Smooth muscle cell (in vitro differentiated cells): Measurements from ENCODE around the gene SLC16A8. TPM values are rescaled to one million over a fixed set of nuclear protein-coding genes. Genes with fewer than 3 reads are reported as not detected.

ENCODE experiments used
- DNase-seq: peaks from one replicate; lab custom pipeline; 2025; ENCODE audit not compliant: unreplicated experiment; lab: John Stamatoyannopoulos, UW
- H2AFZ ChIP-seq: fragments of 200-600 bp; sonication (generic); 2 replicates; pipeline ENCODE4 v1.6.0; 2016; ENCODE audit warnings: antibody characterized with exemption, low read depth, mild to moderate bottlenecking
- H3F3A ChIP-seq: fragments of 200-600 bp; sonication (generic); 2 replicates; pipeline ENCODE4 v1.6.0; 2017; ENCODE audit warnings: antibody characterized with exemption, low read depth
- H3K27ac ChIP-seq: fragments of 200-600 bp; sonication (generic); 2 replicates; pipeline ENCODE4 v1.5.1; 2016; ENCODE audit warnings: low read depth, mild to moderate bottlenecking
- H3K27me3 ChIP-seq: fragments of 200-600 bp; sonication (generic); 2 replicates; pipeline ENCODE4 v1.6.1; 2016; ENCODE audit warnings: low read depth, mild to moderate bottlenecking
- H3K36me3 ChIP-seq: fragments of 200-600 bp; sonication (generic); 2 replicates; pipeline ENCODE4 v1.5.1; 2016; ENCODE audit warnings: low read depth
- H3K4me1 ChIP-seq: fragments of 200-600 bp; sonication (generic); 2 replicates; pipeline ENCODE4 v1.5.1; 2016; ENCODE audit warnings: low read depth
- H3K4me2 ChIP-seq: fragments of 200-600 bp; sonication (generic); 2 replicates; pipeline ENCODE4 v1.6.0; 2016; ENCODE audit warnings: mild to moderate bottlenecking
- H3K4me3 ChIP-seq: fragments of 200-600 bp; sonication (generic); 2 replicates; pipeline ENCODE4 v1.5.1; 2016; ENCODE audit warnings: mild to moderate bottlenecking
- H3K79me2 ChIP-seq: fragments of 200-600 bp; sonication (generic); 2 replicates; pipeline ENCODE4 v1.6.0; 2016; ENCODE audit warnings: low read depth, mild to moderate bottlenecking
- H3K9ac ChIP-seq: fragments of 200-600 bp; sonication (generic); 2 replicates; pipeline ENCODE4 v1.6.0; 2016; ENCODE audit warnings: low read depth
- H3K9me3 ChIP-seq: fragments of 200-600 bp; sonication (generic); replicated peaks from 2 replicates; pipeline ENCODE4 v1.5.1; 2016; ENCODE audit warnings: low read depth
- H4K20me1 ChIP-seq: fragments of 200-600 bp; sonication (generic); 2 replicates; pipeline ENCODE4 v1.6.0; 2016; ENCODE audit warnings: low read depth
- WGBS: methylation state at CpG from one replicate; pipeline ENCODE4 v1.1.7; 2016; ENCODE audit warnings: low lambda C conversion rate; 5-methylcytosine and 5-hydroxymethylcytosine counted together
- polyA plus RNA-seq: library from polyadenylated mRNA; unstranded; fragments of >200 nt; fragmentation: Nextera tagmentation; extraction: Ambion mirVana; gene quantifications from 2 replicates; pipeline ENCODE4 v1.2.1, GENCODE V29; 2016
- total RNA-seq: library from RNA; depleted of rRNA; stranded (reverse); fragments of >200 nt; gene quantifications from 2 replicates; pipeline ENCODE4 v1.2.3, GENCODE V29; 2014
- TF ChIP-seq, protein P1 (sequence below): fragments of 200-600 bp; sonication (generic); IDR thresholded peaks from 2 replicates; pipeline ENCODE4 v1.5.1; 2017; ENCODE audit warnings: borderline replicate concordance, mild to moderate bottlenecking, antibody characterized with exemption; ENCODE audit not compliant: insufficient read depth, poor library complexity, severe bottlenecking

Gene SLC16A8
- total and polyA plus RNA-seq, 2 experiments from 2014 or later: 0.93 TPM; not detected in 1

DNA sequence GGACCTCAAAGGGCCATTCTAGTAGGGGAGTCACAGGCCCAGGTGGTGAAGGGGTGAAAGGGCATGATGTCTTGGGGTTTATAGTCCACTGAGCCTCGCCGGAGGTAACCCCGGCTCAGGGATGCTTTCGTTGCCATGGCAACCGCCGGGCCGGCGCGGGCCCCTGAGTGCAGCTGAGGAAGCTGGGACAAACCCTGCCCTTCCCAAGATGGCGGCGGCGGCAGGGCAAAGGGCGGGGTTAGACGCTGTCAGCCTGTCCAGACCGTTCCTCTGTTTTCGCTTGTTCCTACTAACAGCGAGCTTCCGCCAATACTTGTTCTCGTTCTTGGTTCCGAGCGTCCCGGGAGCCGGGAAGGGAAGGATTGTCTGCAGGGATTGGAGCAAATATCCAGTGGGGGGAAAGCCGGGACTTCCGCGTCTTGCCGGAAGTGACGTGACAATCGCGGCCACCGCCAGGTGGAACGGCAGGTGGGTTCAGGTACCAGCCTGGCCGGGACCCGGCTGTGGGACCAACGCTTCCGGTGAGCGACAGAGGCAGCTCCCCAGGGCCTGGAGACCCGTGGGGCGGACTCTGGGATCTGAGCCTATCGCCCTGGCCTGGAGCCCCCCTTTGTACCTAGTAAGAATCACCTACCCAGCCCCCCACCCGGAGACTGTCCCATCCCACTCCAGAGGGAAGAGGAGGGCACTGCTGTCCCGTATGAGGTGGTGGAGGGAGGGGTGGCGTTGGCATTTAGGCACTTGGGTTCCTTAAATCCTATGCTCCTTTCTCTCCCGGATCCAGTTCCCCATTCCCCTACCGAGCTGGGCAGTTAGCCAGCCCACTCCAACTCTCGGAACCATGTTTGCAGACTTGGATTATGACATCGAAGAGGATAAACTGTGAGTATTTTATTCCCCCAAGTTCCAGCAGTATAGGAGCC, 26.8 kb downstream of the SLC16A8 start, which contains the start of gene PICK1:
TSS of gene PICK1 (plus strand) at position 436 of the 923 bp plus-strand sequence. CDS start at position 842, 406 bp downstream.
- H3F3A ChIP-seq: no peaks in the 10 kb centered on the region
- H3K4me2 ChIP-seq: peak within 1 kb of the TSS; percentile 91
- H3K9ac ChIP-seq: peak within 1 kb of the TSS; percentile 67
- no peaks in the 10 kb centered on the region for H4K20me1 ChIP-seq
- H3K4me1 ChIP-seq: peaks cover 5% of the 10 kb centered on the region
- peak within 1 kb of the TSS; percentile 64 for H3K4me3 ChIP-seq
- no peaks in the 10 kb centered on the region for H3K36me3 ChIP-seq
- no peaks in the 10 kb centered on the region for H3K27me3 ChIP-seq
- 6% methylated on average over 43 of the region's 47 CpGs for WGBS
- H3K9me3 ChIP-seq: no peaks in the 10 kb centered on the region
- TF ChIP-seq, protein P1, sequence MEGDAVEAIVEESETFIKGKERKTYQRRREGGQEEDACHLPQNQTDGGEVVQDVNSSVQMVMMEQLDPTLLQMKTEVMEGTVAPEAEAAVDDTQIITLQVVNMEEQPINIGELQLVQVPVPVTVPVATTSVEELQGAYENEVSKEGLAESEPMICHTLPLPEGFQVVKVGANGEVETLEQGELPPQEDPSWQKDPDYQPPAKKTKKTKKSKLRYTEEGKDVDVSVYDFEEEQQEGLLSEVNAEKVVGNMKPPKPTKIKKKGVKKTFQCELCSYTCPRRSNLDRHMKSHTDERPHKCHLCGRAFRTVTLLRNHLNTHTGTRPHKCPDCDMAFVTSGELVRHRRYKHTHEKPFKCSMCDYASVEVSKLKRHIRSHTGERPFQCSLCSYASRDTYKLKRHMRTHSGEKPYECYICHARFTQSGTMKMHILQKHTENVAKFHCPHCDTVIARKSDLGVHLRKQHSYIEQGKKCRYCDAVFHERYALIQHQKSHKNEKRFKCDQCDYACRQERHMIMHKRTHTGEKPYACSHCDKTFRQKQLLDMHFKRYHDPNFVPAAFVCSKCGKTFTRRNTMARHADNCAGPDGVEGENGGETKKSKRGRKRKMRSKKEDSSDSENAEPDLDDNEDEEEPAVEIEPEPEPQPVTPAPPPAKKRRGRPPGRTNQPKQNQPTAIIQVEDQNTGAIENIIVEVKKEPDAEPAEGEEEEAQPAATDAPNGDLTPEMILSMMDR: no peak
- DNase-seq: peak; percentile 40
- H2AFZ ChIP-seq: peak within 1 kb of the TSS; percentile 94
- H3K79me2 ChIP-seq: no peaks in the 10 kb centered on the region
- peak within 1 kb of the TSS; percentile 72 for H3K27ac ChIP-seq

DNA sequence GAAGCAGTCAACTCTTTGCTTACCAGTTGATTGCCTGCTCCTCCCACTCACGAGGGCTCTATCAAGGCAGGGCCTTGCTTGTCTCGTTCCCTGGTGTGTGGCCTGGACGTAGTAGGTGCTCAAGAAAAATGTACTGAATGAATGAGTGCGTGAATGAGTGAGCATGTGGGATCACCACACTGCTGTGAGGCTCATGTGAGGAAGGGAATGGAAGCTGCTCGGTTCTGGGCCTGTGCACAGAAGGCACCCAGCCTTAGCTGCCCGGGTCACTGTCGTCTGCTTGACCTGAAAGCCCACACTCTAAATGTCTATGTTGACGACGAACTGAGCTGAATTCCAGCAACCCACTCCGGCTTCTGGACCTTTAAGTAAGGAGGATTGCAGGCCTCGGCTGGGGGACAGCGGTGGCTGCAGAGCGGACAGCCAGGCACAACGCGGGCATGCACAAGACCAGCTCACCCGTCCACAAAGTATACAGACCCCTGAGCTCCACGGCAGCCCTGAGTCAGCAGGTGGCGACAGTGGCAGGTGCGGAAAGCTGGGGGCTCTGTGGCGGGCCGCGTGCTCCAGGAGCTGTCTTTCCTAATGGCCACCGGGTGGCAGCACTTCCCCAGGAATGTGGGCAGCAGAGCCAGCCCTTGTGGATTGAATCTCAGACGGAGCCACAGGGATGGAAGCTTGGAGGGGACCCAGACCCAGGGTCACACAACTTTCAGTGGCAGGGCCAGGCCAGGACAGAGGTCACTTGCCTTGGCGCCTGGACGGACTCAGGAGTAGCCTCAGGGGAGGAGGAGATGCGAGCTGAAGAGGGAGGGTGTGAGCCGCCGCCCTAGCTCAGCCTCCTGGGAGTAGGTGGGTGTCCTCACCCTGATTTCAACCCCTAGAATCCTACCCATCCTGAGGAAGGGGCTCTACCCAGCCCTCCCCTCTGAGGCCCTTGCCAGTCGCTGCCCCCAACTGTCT, 31.8 kb downstream of the SLC16A8 start:
- TF ChIP-seq, protein P1: peak; percentile 74
- H3K36me3 ChIP-seq: no peaks in the 10 kb centered on the region
- no peaks in the 10 kb centered on the region for H3K9me3 ChIP-seq
- H3K27me3 ChIP-seq: peaks cover 8% of the 10 kb centered on the region
- no peak overlapping the region for H3K9ac ChIP-seq
- H4K20me1 ChIP-seq: no peaks in the 10 kb centered on the region
- no peak overlapping the region for H3K4me3 ChIP-seq
- H3K79me2 ChIP-seq: no peaks in the 10 kb centered on the region
- H3K27ac ChIP-seq: no peak overlapping the region
- DNase-seq: peak; percentile 25
- no peak overlapping the region for H3K4me2 ChIP-seq
- no peak overlapping the region for H2AFZ ChIP-seq
- WGBS: 35% methylated on average over 30 of the region's 30 CpGs
- no peaks in the 10 kb centered on the region for H3K4me1 ChIP-seq
- H3F3A ChIP-seq: no peaks in the 10 kb centered on the region

DNA sequence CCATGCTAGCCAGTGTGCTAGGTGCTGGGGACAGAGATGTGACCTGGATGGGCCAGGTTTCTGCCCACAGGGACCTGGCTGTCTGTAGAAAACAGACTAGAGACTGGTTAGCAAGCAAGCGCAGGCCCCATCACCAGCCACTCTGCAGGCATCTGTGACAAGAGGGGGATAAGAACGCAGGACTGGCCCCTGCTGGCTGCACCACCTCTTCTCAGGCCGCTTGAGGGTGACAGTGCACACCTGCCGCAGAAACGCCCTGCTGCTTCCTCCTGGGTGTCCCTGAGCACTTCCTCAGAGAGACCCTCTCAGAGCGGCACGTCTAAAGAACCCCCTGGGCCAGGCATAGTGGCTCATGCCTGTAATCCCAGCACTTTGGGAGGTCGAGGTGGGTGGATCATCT, 32.7 kb downstream of the SLC16A8 start:
- Histone ChIP-seq H3K4me1 (no peaks in the 10 kb centered on the region), H3K9ac (no peak overlapping the region), H3K27ac (no peak overlapping the region), H3K36me3 (no peaks in the 10 kb centered on the region), H3K9me3 (no peaks in the 10 kb centered on the region), H3K4me3 (no peak overlapping the region), H3K4me2 (no peak overlapping the region), H3K27me3 (peaks cover 8% of the 10 kb centered on the region), H3F3A (no peaks in the 10 kb centered on the region), H2AFZ (no peak overlapping the region), H4K20me1 (no peaks in the 10 kb centered on the region), H3K79me2 (no peaks in the 10 kb centered on the region)
- no peak for DNase-seq
- 75% methylated on average over 8 of the region's 8 CpGs for WGBS
- TF ChIP-seq, protein P1: no peak
